GM10266 (cell line): ENCODE measurements around the gene LYG1.
"Not testable (repeated sequence)": the region's sequence is repeated elsewhere in the genome, so short reads cannot be mapped to it uniquely, and the experiment has no call there.

ENCODE experiments used
- DNase-seq: peaks from one replicate; pipeline ENCODE4 v3.0.0; 2012; ENCODE audit errors: extremely low spot score
- CTCF ChIP-seq: IDR thresholded peaks from 2 replicates; pipeline ENCODE4 v1.5.1; 2012; ENCODE audit warnings: mild to moderate bottlenecking, low read depth; ENCODE audit not compliant: control insufficient read depth, insufficient read depth; ENCODE audit errors: missing control alignments

LYG1 gene

GRCh38 chr2:99337113-99338028 lies 36.4 kb upstream of the LYG1 start, which contains the start of gene EIF5B:
Gene EIF5B (plus strand): TSS chr2:99337389. CDS start chr2:99337555, 166 bp downstream.
- DNase-seq: peak; percentile 90
- TF ChIP-seq CTCF: peak; percentile 88

- DNase-seq: no peak
- no peak for TF ChIP-seq CTCF
These were observed 35.8 kb upstream of the LYG1 start for GRCh38 chr2:99336804-99337112.

- TF ChIP-seq CTCF: no peak
- peak; percentile 95 for DNase-seq
These were observed 35.2 kb upstream of the LYG1 start, which contains the start of gene TXNDC9 for GRCh38 chr2:99335911-99336803. Gene TXNDC9 (minus strand): TSS chr2:99336333. CDS start chr2:99333210, 3,123 bp downstream.

- TF ChIP-seq CTCF: no peak
- no peak for DNase-seq
These were observed 24.4 kb upstream of the LYG1 start for GRCh38 chr2:99325384-99325783.

GRCh38 chr2:99317873-99318200 lies 16.8 kb upstream of the LYG1 start:
- not testable (repeated sequence) for DNase-seq

- no peak for TF ChIP-seq CTCF
- DNase-seq: no peak
These were observed 16.3 kb upstream of the LYG1 start for GRCh38 chr2:99317161-99317872.

- no peak for DNase-seq
- no peak for TF ChIP-seq CTCF
These were observed 1.4 kb downstream of the LYG1 start for GRCh38 chr2:99299580-99299979.
